ENCODE results near the gene FAT1. TPM values are rescaled to one million over a fixed set of nuclear protein-coding genes. Genes with fewer than 3 reads are reported as not detected.

The FAT1 gene
- total RNA-seq, 2 experiments from 2014 or later, result under 0.01 to 0.08 TPM

- BruUV-seq (replicated peaks), result no TSS peak
- no peak for DNase-seq (ENCODE audit: low spot score)
- H3K4me1 ChIP-seq (ENCODE audit: insufficient read depth, low read length, poor library complexity, severe bottlenecking), result no peaks in the 10 kb centered on the region
- no peak overlapping the region for H3K4me2 ChIP-seq (ENCODE audit: low read length)
- CTCF ChIA-PET (ENCODE audit: unreplicated experiment), result no interaction called here
- no peaks in the 10 kb centered on the region for H3K79me2 ChIP-seq (ENCODE audit: insufficient read depth, low read depth, low read length)
- POLR2A ChIA-PET, result no interaction called here
- H4K20me1 ChIP-seq (ENCODE audit: insufficient read depth, low read length), result no peaks in the 10 kb centered on the region
- H3K27ac ChIP-seq (ENCODE audit: low read depth, low read length, poor library complexity, severe bottlenecking), result no peak overlapping the region
- no peak overlapping the region for H2AFZ ChIP-seq (ENCODE audit: low read length)
- H3K4me3 ChIP-seq (ENCODE audit: low read depth, low read length, poor library complexity, severe bottlenecking), result no peak overlapping the region
- no peaks in the 10 kb centered on the region for H3K36me3 ChIP-seq (ENCODE audit: insufficient read depth, low read length)
- no peaks in the 10 kb centered on the region for H3K9me3 ChIP-seq (ENCODE audit: low read length)
- TF ChIP-seq EZH2phosphoT487 (IDR thresholded peaks at IDR 0.05; ENCODE audit: borderline replicate concordance, low read depth, low read length), result no peak
- no peak for TF ChIP-seq CTCF (conservative IDR thresholded peaks at IDR 0.05; ENCODE audit: low read length)
- H3K9me2 ChIP-seq (ENCODE audit: insufficient read depth, low read length), result no peaks in the 10 kb centered on the region
- intact Hi-C loops (cut with micrococcal nuclease; ENCODE audit: unreplicated experiment), result no loop called here
Measured at GRCh38 chr4:186605261-186605865, 118.3 kb downstream of the FAT1 start.

- ChIA-PET CTCF (ENCODE audit: unreplicated experiment) (no interaction called here), POLR2A (interaction anchor here (0.7 kb wide), 1 partner anchor 9 kb away, joined by 3 read pairs; no protein-coding TSS in a partner anchor)
- Histone ChIP-seq H3K36me3 (ENCODE audit: insufficient read depth, low read length) (no peaks in the 10 kb centered on the region), H3K79me2 (ENCODE audit: insufficient read depth, low read depth, low read length) (no peaks in the 10 kb centered on the region), H2AFZ (ENCODE audit: low read length) (no peak overlapping the region), H3K4me1 (ENCODE audit: insufficient read depth, low read length, poor library complexity, severe bottlenecking) (no peaks in the 10 kb centered on the region), H4K20me1 (ENCODE audit: insufficient read depth, low read length) (no peaks in the 10 kb centered on the region), H3K9me2 (ENCODE audit: insufficient read depth, low read length) (no peaks in the 10 kb centered on the region), H3K4me3 (ENCODE audit: low read depth, low read length, poor library complexity, severe bottlenecking) (no peak overlapping the region), H3K9me3 (ENCODE audit: low read length) (no peaks in the 10 kb centered on the region), H3K27ac (ENCODE audit: low read depth, low read length, poor library complexity, severe bottlenecking) (no peak overlapping the region), H3K4me2 (ENCODE audit: low read length) (no peak overlapping the region)
- no TSS peak for BruUV-seq (replicated peaks)
- DNase-seq (ENCODE audit: low spot score), result no peak
- TF ChIP-seq CTCF (conservative IDR thresholded peaks at IDR 0.05; ENCODE audit: low read length), result no peak
- TF ChIP-seq EZH2phosphoT487 (IDR thresholded peaks at IDR 0.05; ENCODE audit: borderline replicate concordance, low read depth, low read length), result no peak
- intact Hi-C loops (cut with micrococcal nuclease; ENCODE audit: unreplicated experiment), result no loop called here
Measured at GRCh38 chr4:186604124-186604807, 119.4 kb downstream of the FAT1 start.

GRCh38 chr4:186602978-186603377, 120.7 kb downstream of the FAT1 start:
- no TSS peak for BruUV-seq (replicated peaks)
- Histone ChIP-seq H3K36me3 (ENCODE audit: insufficient read depth, low read length) (no peaks in the 10 kb centered on the region), H4K20me1 (ENCODE audit: insufficient read depth, low read length) (no peaks in the 10 kb centered on the region), H3K4me2 (ENCODE audit: low read length) (no peak overlapping the region), H3K79me2 (ENCODE audit: insufficient read depth, low read depth, low read length) (no peaks in the 10 kb centered on the region), H2AFZ (ENCODE audit: low read length) (no peak overlapping the region), H3K4me1 (ENCODE audit: insufficient read depth, low read length, poor library complexity, severe bottlenecking) (no peaks in the 10 kb centered on the region), H3K4me3 (ENCODE audit: low read depth, low read length, poor library complexity, severe bottlenecking) (no peak overlapping the region), H3K27ac (ENCODE audit: low read depth, low read length, poor library complexity, severe bottlenecking) (no peak overlapping the region), H3K9me3 (ENCODE audit: low read length) (no peaks in the 10 kb centered on the region), H3K9me2 (ENCODE audit: insufficient read depth, low read length) (no peaks in the 10 kb centered on the region)
- no peak for DNase-seq (ENCODE audit: low spot score)
- intact Hi-C loops (cut with micrococcal nuclease; ENCODE audit: unreplicated experiment), result no loop called here
- TF ChIP-seq EZH2phosphoT487 (IDR thresholded peaks at IDR 0.05; ENCODE audit: borderline replicate concordance, low read depth, low read length) (no peak), CTCF (conservative IDR thresholded peaks at IDR 0.05; ENCODE audit: low read length) (no peak)
- ChIA-PET POLR2A (no interaction called here), CTCF (ENCODE audit: unreplicated experiment) (no interaction called here)

Measured in OCI-LY7 (cell line).